CD4-positive, alpha-beta T cell (primary cell): ENCODE results near the gene ZSCAN5A. TPM values are rescaled to one million over a fixed set of nuclear protein-coding genes. Genes with fewer than 3 reads are reported as not detected.

Source experiments
- ATAC-seq: fragments of 200-7000 bp; cut with Tn5 transposase; one replicate; pipeline ENCODE4 v1.10.0; 2022; ENCODE audit warnings: mild to moderate bottlenecking; ENCODE audit not compliant: poor library complexity
- CTCF ChIA-PET: fragments of 350-600 bp; sonication (Branson Sonifier 250); formaldehyde crosslinking; loops from one replicate; lab custom pipeline; 2021; ENCODE audit warnings: antibody characterized with exemption, inconsistent platforms; lab: Charles Lee
- POLR2A ChIA-PET: fragments of 350-600 bp; sonication (Branson Sonifier 250); formaldehyde crosslinking; loops from one replicate; lab custom pipeline; 2021; ENCODE audit warnings: antibody characterized with exemption, inconsistent platforms; lab: Charles Lee
- DNase-seq, 14 experiments: peaks; one replicate each; pipeline ENCODE4 v3.0.0-alpha.2; 2013 to 2020; ENCODE audit warnings: mixed read lengths in 2 of 14
- H3K27ac ChIP-seq, 2 donors: one replicate each; pipeline versions ENCODE4 v1.5.1 to v1.7.0; 2013; ENCODE audit warnings: low read length in 2 of 2, low read depth in 1 of 2, mild to moderate bottlenecking in 1 of 2
- H3K27me3 ChIP-seq, 2 experiments: 1 replicate in 1 of 2; 2 replicates in 1 of 2; pipeline versions ENCODE4 v1.6.1 to v1.7.0; 2013; ENCODE audit warnings: low read length in 2 of 2, control low read depth in 1 of 2, mild to moderate bottlenecking in 1 of 2, moderate library complexity in 1 of 2; ENCODE audit not compliant: insufficient read depth in 2 of 2, control insufficient read depth in 1 of 2
- H3K36me3 ChIP-seq: one replicate; pipeline ENCODE4 v1.6.1; 2013; ENCODE audit warnings: low read length, control low read depth; ENCODE audit not compliant: insufficient read depth
- H3K4me1 ChIP-seq: one replicate; pipeline ENCODE4 v1.6.1; 2013; ENCODE audit warnings: low read length, control low read depth; ENCODE audit not compliant: insufficient read depth
- H3K4me3 ChIP-seq: one replicate; pipeline ENCODE4 v1.5.1; 2013; ENCODE audit warnings: mild to moderate bottlenecking, low read length, moderate library complexity
- H3K9me3 ChIP-seq, 2 experiments: 1 replicate in 1 of 2; 2 replicates in 1 of 2; pipeline versions ENCODE4 v1.6.1 to v1.7.0; 2013; ENCODE audit warnings: low read length in 2 of 2, mild to moderate bottlenecking in 2 of 2, control low read depth in 1 of 2, moderate library complexity in 1 of 2; ENCODE audit not compliant: control insufficient read depth in 1 of 2, insufficient read depth in 1 of 2
- H3K27ac Mint-ChIP-seq: one replicate; pipeline ENCODE4 v1.8.0; 2020; ENCODE audit warnings: mixed read lengths
- H3K27me3 Mint-ChIP-seq: one replicate; pipeline ENCODE4 v1.8.0; 2021; ENCODE audit warnings: mixed read lengths
- H3K36me3 Mint-ChIP-seq: one replicate; pipeline ENCODE4 v1.8.0; 2021; ENCODE audit warnings: low read depth, mixed read lengths
- H3K4me1 Mint-ChIP-seq: one replicate; pipeline ENCODE4 v1.8.0; 2021; ENCODE audit warnings: low read depth, mixed read lengths
- H3K4me3 Mint-ChIP-seq: one replicate; pipeline ENCODE4 v1.8.0; 2020; ENCODE audit warnings: mild to moderate bottlenecking, mixed read lengths
- H3K9me3 Mint-ChIP-seq: one replicate; pipeline ENCODE4 v1.8.0; 2020; ENCODE audit warnings: mixed read lengths
- intact Hi-C, 2 experiments: fragments of 100-400 bp; cut with DNase I in 1 of 2; cut with micrococcal nuclease in 1 of 2; formaldehyde crosslinking; loops; one replicate each; pipeline versions ENCODE4 v1.15.1 to v1.9.0; 2023 to 2025; cut with DNase I, micrococcal nuclease
- total RNA-seq, 174 experiments: library from RNA in 2 of 174; stranded (reverse) in 2 of 174; gene quantifications; one replicate each; pipeline ENCODE4 v1.2.3 and lab custom pipeline; 2021 to 2026
- TF ChIP-seq, protein P1 (sequence below): fragments of 200-600 bp; IDR thresholded peaks from one replicate; pipeline ENCODE4 v1.8.0; 2022; ENCODE audit warnings: antibody characterized with exemption, mild to moderate bottlenecking

Gene ZSCAN5A
- total RNA-seq, 2 experiments from 2014 or later, result 3.3 to 4.4 TPM

DNA sequence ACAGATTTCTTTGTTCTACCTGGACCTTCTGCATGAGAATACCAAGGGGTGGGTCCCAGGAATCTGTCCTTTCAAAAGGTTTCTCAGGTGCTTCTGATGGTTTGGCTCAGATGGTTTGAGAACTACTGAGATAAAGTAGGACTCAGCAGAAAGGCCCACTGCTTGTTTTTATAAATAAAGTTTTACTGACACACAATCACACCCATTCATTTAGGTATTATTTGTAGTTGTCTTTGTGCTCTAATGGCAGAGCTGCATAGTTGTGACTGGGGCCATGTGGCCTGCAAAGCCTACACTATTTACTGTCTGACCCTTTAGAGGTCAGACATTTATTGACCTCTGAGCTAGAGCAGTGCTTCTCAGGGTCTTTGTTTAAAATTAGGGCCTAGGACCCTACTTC, 24.5 kb downstream of the ZSCAN5A start:
- no peak overlapping the region for H3K27ac ChIP-seq
- no peaks in the 10 kb centered on the region for H3K27me3 ChIP-seq
- peaks cover 8% of the 10 kb centered on the region for H3K36me3 ChIP-seq
- CTCF ChIA-PET, result no interaction called here
- no peaks in the 10 kb centered on the region for H3K27me3 Mint-ChIP-seq
- DNase-seq (no peak), ATAC-seq (no peak)
- intact Hi-C loops, result no loop called here
- peaks cover 44% of the 10 kb centered on the region for H3K36me3 Mint-ChIP-seq
- no peaks in the 10 kb centered on the region for H3K4me1 ChIP-seq
- H3K27ac Mint-ChIP-seq, result no peak overlapping the region
- H3K4me3 Mint-ChIP-seq, result no peak overlapping the region
- no peak overlapping the region for H3K4me3 ChIP-seq
- H3K9me3 Mint-ChIP-seq, result no peaks in the 10 kb centered on the region
- no peaks in the 10 kb centered on the region for H3K9me3 ChIP-seq
- H3K4me1 Mint-ChIP-seq, result no peaks in the 10 kb centered on the region
- POLR2A ChIA-PET, result interaction anchor here (2.0 kb wide), 1 partner anchor 24 kb away, joined by 5 read pairs; the partner anchor contains the start of gene ZSCAN5A
- TF ChIP-seq, protein P1, sequence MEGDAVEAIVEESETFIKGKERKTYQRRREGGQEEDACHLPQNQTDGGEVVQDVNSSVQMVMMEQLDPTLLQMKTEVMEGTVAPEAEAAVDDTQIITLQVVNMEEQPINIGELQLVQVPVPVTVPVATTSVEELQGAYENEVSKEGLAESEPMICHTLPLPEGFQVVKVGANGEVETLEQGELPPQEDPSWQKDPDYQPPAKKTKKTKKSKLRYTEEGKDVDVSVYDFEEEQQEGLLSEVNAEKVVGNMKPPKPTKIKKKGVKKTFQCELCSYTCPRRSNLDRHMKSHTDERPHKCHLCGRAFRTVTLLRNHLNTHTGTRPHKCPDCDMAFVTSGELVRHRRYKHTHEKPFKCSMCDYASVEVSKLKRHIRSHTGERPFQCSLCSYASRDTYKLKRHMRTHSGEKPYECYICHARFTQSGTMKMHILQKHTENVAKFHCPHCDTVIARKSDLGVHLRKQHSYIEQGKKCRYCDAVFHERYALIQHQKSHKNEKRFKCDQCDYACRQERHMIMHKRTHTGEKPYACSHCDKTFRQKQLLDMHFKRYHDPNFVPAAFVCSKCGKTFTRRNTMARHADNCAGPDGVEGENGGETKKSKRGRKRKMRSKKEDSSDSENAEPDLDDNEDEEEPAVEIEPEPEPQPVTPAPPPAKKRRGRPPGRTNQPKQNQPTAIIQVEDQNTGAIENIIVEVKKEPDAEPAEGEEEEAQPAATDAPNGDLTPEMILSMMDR, result no peak

DNA sequence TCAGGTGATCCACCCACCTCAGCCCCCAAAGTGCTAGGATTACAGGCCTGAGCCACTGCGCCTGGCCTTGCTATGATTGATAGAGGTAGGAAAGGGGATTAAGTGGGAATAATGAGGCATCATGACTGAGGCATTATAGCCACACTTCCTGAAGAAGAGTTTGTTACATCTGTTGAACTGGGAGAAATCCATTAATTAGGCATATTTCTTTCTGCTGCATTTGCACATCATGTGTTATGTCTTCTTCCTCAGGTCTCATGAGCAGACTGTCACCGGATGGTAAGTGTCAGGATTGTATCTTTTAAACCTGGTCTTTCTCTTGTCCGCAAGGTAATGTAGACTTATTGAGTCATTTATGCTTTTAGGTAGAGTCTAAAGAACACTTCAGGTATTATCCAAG, 29.9 kb downstream of the ZSCAN5A start:
- H3K27me3 Mint-ChIP-seq, result no peaks in the 10 kb centered on the region
- no peaks in the 10 kb centered on the region for H3K9me3 ChIP-seq
- H3K4me3 Mint-ChIP-seq, result no peak overlapping the region
- peaks cover 2% of the 10 kb centered on the region for H3K36me3 ChIP-seq
- H3K9me3 Mint-ChIP-seq, result peaks cover 3% of the 10 kb centered on the region
- no peaks in the 10 kb centered on the region for H3K4me1 ChIP-seq
- no peak overlapping the region for H3K27ac ChIP-seq
- POLR2A ChIA-PET, result no interaction called here
- H3K27me3 ChIP-seq, result no peaks in the 10 kb centered on the region
- DNase-seq, result no peak
- H3K4me3 ChIP-seq, result no peak overlapping the region
- ATAC-seq, result no peak
- H3K27ac Mint-ChIP-seq, result no peak overlapping the region
- TF ChIP-seq, protein P1, result no peak
- CTCF ChIA-PET, result no interaction called here
- intact Hi-C loops, result no loop called here
- H3K4me1 Mint-ChIP-seq, result no peaks in the 10 kb centered on the region
- peaks cover 23% of the 10 kb centered on the region for H3K36me3 Mint-ChIP-seq

DNA sequence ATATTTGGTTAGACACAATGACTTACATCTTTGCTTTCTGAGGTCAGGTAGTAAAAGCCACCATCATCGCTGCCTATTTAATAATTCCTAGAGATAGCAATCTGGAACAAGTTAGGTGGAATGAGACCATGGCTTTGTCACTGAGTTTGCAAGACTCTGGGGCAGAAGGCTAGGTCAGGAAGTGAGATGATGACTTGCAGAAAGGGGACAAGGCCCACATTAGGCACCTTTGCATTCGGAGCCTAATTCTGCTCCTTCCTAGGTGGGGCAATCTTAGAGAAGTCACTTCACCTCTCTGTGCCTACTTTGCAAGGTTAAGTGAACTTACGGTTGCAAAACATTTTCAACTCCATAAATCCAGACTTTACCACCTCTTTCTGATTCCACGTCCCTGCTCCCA, 31.8 kb downstream of the ZSCAN5A start:
- TF ChIP-seq, protein P1, result no peak
- ChIA-PET CTCF (no interaction called here), POLR2A (no interaction called here)
- Mint-ChIP-seq H3K27me3 (no peaks in the 10 kb centered on the region), H3K9me3 (peaks cover 3% of the 10 kb centered on the region), H3K36me3 (peaks cover 29% of the 10 kb centered on the region), H3K27ac (no peak overlapping the region), H3K4me3 (no peak overlapping the region), H3K4me1 (no peaks in the 10 kb centered on the region)
- DNase-seq (no peak), ATAC-seq (no peak)
- H3K9me3 ChIP-seq, result peaks cover 0 to 3% of the 10 kb centered on the region in 2 experiments
- no peaks in the 10 kb centered on the region for H3K4me1 ChIP-seq
- intact Hi-C loops, result no loop called here
- H3K4me3 ChIP-seq, result no peak overlapping the region
- no peaks in the 10 kb centered on the region for H3K27me3 ChIP-seq
- H3K36me3 ChIP-seq, result peaks cover 2% of the 10 kb centered on the region
- H3K27ac ChIP-seq, result no peak overlapping the region
